Measurements from ENCODE around the gene GPR78.
"Not testable (repeated sequence)": the region's sequence is repeated elsewhere in the genome, so short reads cannot be mapped to it uniquely, and the experiment has no call there.

The GPR78 gene

GRCh38 chr4:8618961-8619720, 38.9 kb downstream of the GPR78 start:
- DNase-seq: no peak

DNA sequence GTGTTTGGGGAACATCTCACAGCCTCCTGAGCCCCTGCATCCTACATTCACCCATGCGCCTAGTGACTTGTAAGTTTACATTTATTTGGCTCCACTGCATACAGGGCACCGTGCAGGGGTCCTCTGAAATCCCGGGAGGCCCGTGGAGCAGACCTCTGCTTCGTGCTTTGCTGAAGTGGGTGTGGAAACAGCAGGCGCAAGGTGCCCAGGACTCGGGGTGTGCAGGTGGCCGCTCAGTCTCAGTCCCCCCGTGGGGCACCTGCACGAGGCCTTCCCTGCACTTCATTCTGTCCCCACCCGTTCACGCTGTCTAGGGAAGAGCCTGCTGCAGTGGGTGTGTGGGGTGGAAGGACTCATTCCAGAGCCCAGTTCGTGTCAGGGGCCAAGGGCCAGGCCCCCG, 40.9 kb downstream of the GPR78 start:
- not testable (repeated sequence) for DNase-seq

GRCh38 chr4:8624601-8625272, 44.5 kb downstream of the GPR78 start:
- not testable (repeated sequence) for DNase-seq

GRCh38 chr4:8630240-8630905, 50.2 kb downstream of the GPR78 start:
- not testable (repeated sequence) for DNase-seq

GRCh38 chr4:8631896-8632295, 51.7 kb downstream of the GPR78 start:
- not testable (repeated sequence) for DNase-seq

GRCh38 chr4:8634773-8635172, 54.6 kb downstream of the GPR78 start:
- not testable (repeated sequence) for DNase-seq

GRCh38 chr4:8635897-8636554, 55.8 kb downstream of the GPR78 start:
- DNase-seq: not testable (repeated sequence)
